OCI-LY7 (cell line): ENCODE results near the gene ZFX. TPM values are rescaled to one million over a fixed set of nuclear protein-coding genes. Genes with fewer than 3 reads are reported as not detected.

ENCODE experiments used
- BruUV-seq: library from RNA; stranded (reverse); fragments of 400-500 nt; replicated peaks from 2 replicates; lab custom pipeline; 2021; lab: Mats Ljungman, UMichigan
- CTCF ChIA-PET: fragments of 300-600 bp; sonication (Branson Sonifier 250); formaldehyde crosslinking; loops from one replicate; lab custom pipeline; 2022; ENCODE audit warnings: antibody characterized with exemption; ENCODE audit not compliant: unreplicated experiment; lab: Charles Lee
- POLR2A ChIA-PET: fragments of 300-600 bp; sonication (Branson Sonifier 250); formaldehyde crosslinking; loops from one replicate; lab custom pipeline; 2022; ENCODE audit warnings: antibody characterized with exemption; lab: Charles Lee
- DNase-seq: peaks from one replicate; pipeline ENCODE4 v3.0.0-alpha.2; 2015; ENCODE audit warnings: low spot score
- H2AFZ ChIP-seq: fragments of 200-600 bp; sonication (generic), shearing (Covaris generic); 2 replicates; pipeline ENCODE4 v1.6.1; 2014; ENCODE audit warnings: mild to moderate bottlenecking, antibody characterized with exemption, low read length, moderate library complexity
- H3K27ac ChIP-seq: fragments of 200-600 bp; sonication (generic); 2 replicates; pipeline ENCODE4 v1.5.1; 2014; ENCODE audit warnings: mixed run types, low read depth, mild to moderate bottlenecking, moderate library complexity, low read length, inconsistent platforms; ENCODE audit not compliant: poor library complexity, severe bottlenecking
- H3K36me3 ChIP-seq: fragments of 200-600 bp; sonication (generic); 2 replicates; pipeline ENCODE4 v1.6.1; 2014; ENCODE audit warnings: mild to moderate bottlenecking, antibody characterized with exemption, low read length, moderate library complexity, mixed read lengths; ENCODE audit not compliant: insufficient read depth
- H3K4me1 ChIP-seq: fragments of 200-600 bp; sonication (generic); 2 replicates; pipeline ENCODE4 v1.5.1; 2014; ENCODE audit warnings: mild to moderate bottlenecking, low read length; ENCODE audit not compliant: insufficient read depth, poor library complexity, severe bottlenecking
- H3K4me2 ChIP-seq: fragments of 200-600 bp; sonication (generic); 2 replicates; pipeline ENCODE4 v1.6.1; 2014; ENCODE audit warnings: mild to moderate bottlenecking, low read length
- H3K4me3 ChIP-seq: fragments of 200-600 bp; sonication (generic); 2 replicates; pipeline ENCODE4 v1.5.1; 2014; ENCODE audit warnings: mild to moderate bottlenecking, low read depth, low read length; ENCODE audit not compliant: poor library complexity, severe bottlenecking
- H3K79me2 ChIP-seq: fragments of 200-600 bp; sonication (generic); 2 replicates; pipeline ENCODE4 v1.6.1; 2016; ENCODE audit warnings: low read depth, mild to moderate bottlenecking, low read length, moderate library complexity, mixed read lengths; ENCODE audit not compliant: insufficient read depth
- H3K9me2 ChIP-seq: fragments of 200-600 bp; sonication (generic); 2 replicates; pipeline ENCODE4 v1.6.1; 2016; ENCODE audit warnings: mild to moderate bottlenecking, low read length, mixed read lengths; ENCODE audit not compliant: insufficient read depth
- H3K9me3 ChIP-seq: fragments of 200-600 bp; sonication (generic); 2 replicates; pipeline ENCODE4 v1.6.1; 2014; ENCODE audit warnings: mild to moderate bottlenecking, mixed run types, low read length, mixed read lengths
- H4K20me1 ChIP-seq: fragments of 200-600 bp; sonication (generic); 2 replicates; pipeline ENCODE4 v1.6.1; 2014; ENCODE audit warnings: mild to moderate bottlenecking, antibody characterized with exemption, low read length, moderate library complexity, mixed read lengths; ENCODE audit not compliant: insufficient read depth
- CTCF ChIP-seq: fragments of 200-600 bp; sonication (generic); conservative IDR thresholded peaks from 2 replicates; pipeline ENCODE4 v1.5.1; 2014; ENCODE audit warnings: mild to moderate bottlenecking, antibody characterized with exemption, low read length, moderate library complexity, mixed read lengths
- EZH2phosphoT487 ChIP-seq: fragments of 200-600 bp; sonication (generic); IDR thresholded peaks from 2 replicates; pipeline ENCODE4 v1.6.1; 2018; ENCODE audit warnings: low read depth, borderline replicate concordance, mild to moderate bottlenecking, mixed run types, antibody characterized with exemption, low read length, moderate library complexity, mixed read lengths
- intact Hi-C: fragments of 100-400 bp; cut with micrococcal nuclease; formaldehyde crosslinking; loops from one replicate; pipeline ENCODE4 v1.10.0; 2022; ENCODE audit not compliant: unreplicated experiment
- total RNA-seq, 2 experiments: library from RNA; depleted of rRNA in 1 of 2; stranded (reverse); fragments of >200 nt in 1 of 2; shearing (Covaris generic) in 1 of 2; gene quantifications; 2 replicates each; pipeline ENCODE4 v1.2.3, GENCODE V29; 2014 to 2022

ZFX gene
- total RNA-seq, 2 experiments from 2014 or later = 20.0 to 34.8 TPM

GRCh38 chrX:24169211-24169610 lies 19.7 kb downstream of the ZFX start:
- POLR2A ChIA-PET = no interaction called here
- Histone ChIP-seq H3K4me3 (peak overlapping the region; percentile 23), H3K27ac (peak overlapping the region; percentile 60), H2AFZ (no peak overlapping the region), H3K4me2 (peak overlapping the region; percentile 69), H3K79me2 (peaks cover 84% of the 10 kb centered on the region), H3K9me2 (no peaks in the 10 kb centered on the region), H3K9me3 (no peaks in the 10 kb centered on the region), H4K20me1 (peaks cover 4% of the 10 kb centered on the region), H3K4me1 (peaks cover 35% of the 10 kb centered on the region), H3K36me3 (peaks cover 44% of the 10 kb centered on the region)
- TF ChIP-seq CTCF (no peak), EZH2phosphoT487 (no peak)
- BruUV-seq = no TSS peak
- intact Hi-C loops = no loop called here
- CTCF ChIA-PET = interaction anchor here (0.5 kb wide), 1 partner anchor 425 kb away, joined by 3 read pairs; no protein-coding TSS in a partner anchor
- peak; percentile 53 for DNase-seq

GRCh38 chrX:24173115-24173847 lies 23.8 kb downstream of the ZFX start:
- Histone ChIP-seq H2AFZ (no peak overlapping the region), H3K79me2 (peaks cover 43% of the 10 kb centered on the region)

More at GRCh38 chrX:24173115-24173847, 23.8 kb downstream of the ZFX start:
- no peak overlapping the region for H3K4me2 ChIP-seq
- no peak for DNase-seq
- BruUV-seq = no TSS peak
- H3K9me3 ChIP-seq = no peaks in the 10 kb centered on the region
- peaks cover 4% of the 10 kb centered on the region for H4K20me1 ChIP-seq
- peaks cover 62% of the 10 kb centered on the region for H3K36me3 ChIP-seq
- peaks cover 17% of the 10 kb centered on the region for H3K4me1 ChIP-seq
- POLR2A ChIA-PET = interaction anchor here (1.0 kb wide), 1 partner anchor 16 kb away, joined by 3 read pairs; no protein-coding TSS in a partner anchor
- CTCF ChIA-PET = no interaction called here
- H3K27ac ChIP-seq = no peak overlapping the region
- intact Hi-C loops = no loop called here
- H3K4me3 ChIP-seq = no peak overlapping the region
- no peaks in the 10 kb centered on the region for H3K9me2 ChIP-seq
- TF ChIP-seq CTCF (peak; percentile 33; the same call in 1 of the 2 replicates), EZH2phosphoT487 (no peak)
